ENCODE data around the gene MAPK1. TPM values are rescaled to one million over a fixed set of nuclear protein-coding genes. Genes with fewer than 3 reads are reported as not detected.

The MAPK1 gene
- total RNA-seq, 1 donor from 2014 or later = 148 TPM

DNA sequence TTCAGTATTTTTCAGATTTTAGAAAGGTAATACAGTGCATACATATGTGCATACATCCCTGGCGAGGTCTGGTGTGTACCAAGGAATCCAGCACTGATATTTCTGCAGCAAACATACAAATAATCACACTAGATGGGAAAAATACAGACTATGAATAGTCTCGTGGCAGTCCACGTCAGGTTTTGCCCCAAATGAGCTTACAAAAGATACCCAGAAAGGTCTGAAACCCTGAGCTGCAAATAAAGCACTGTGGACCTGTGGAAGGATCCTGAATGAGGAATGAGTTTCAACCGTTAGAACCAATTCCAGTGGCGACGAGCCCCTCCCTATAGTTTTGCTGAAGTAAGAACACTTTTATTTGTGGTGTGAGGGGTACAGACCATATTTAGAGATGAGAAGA, 24.5 kb downstream of the MAPK1 start:
- Histone ChIP-seq H3K4me2 (ENCODE audit: low read length) (no peak overlapping the region), H3K9me3 (ENCODE audit: insufficient read depth, low read depth, low read length) (no peaks in the 10 kb centered on the region), H3K27me3 (ENCODE audit: insufficient read depth, low read length) (no peaks in the 10 kb centered on the region), H2AFZ (ENCODE audit: low read depth, low read length) (no peak overlapping the region), H3K36me3 (ENCODE audit: insufficient read depth, low read length) (no peaks in the 10 kb centered on the region), H3K27ac (ENCODE audit: low read depth, low read length) (no peak overlapping the region), H3K4me1 (ENCODE audit: insufficient read depth, low read length) (no peaks in the 10 kb centered on the region), H3K9ac (ENCODE audit: low read length) (no peak overlapping the region), H3K4me3 (ENCODE audit: insufficient read depth, low read depth, low read length) (no peak overlapping the region), H3K79me2 (ENCODE audit: insufficient read depth, low read length) (peaks cover 94% of the 10 kb centered on the region), H4K20me1 (ENCODE audit: insufficient read depth, low read length) (peaks cover 62% of the 10 kb centered on the region)
- Mint-ChIP-seq H3K27ac (ENCODE audit: unreplicated experiment) (no peak overlapping the region), H3K9me3 (ENCODE audit: unreplicated experiment) (peaks cover 4% of the 10 kb centered on the region), H3K4me3 (ENCODE audit: unreplicated experiment) (no peak overlapping the region), H3K36me3 (ENCODE audit: low read depth, unreplicated experiment) (peaks cover 6% of the 10 kb centered on the region), H3K27me3 (ENCODE audit: low read depth, unreplicated experiment) (no peaks in the 10 kb centered on the region), H3K4me1 (ENCODE audit: low read depth, unreplicated experiment) (peaks cover 5% of the 10 kb centered on the region)
- no peak for TF ChIP-seq EZH2 (IDR thresholded peaks at IDR 0.05; ENCODE audit: insufficient read depth, low read length)
- no peak for TF ChIP-seq CTCF (IDR thresholded peaks at IDR 0.05; ENCODE audit: insufficient read depth, low read depth, low read length)
- DNase-seq (ENCODE audit: low read depth) (no peak), FAIRE-seq (no peak)

- Mint-ChIP-seq H3K9me3 (ENCODE audit: unreplicated experiment) (no peaks in the 10 kb centered on the region), H3K27ac (ENCODE audit: unreplicated experiment) (no peak overlapping the region), H3K4me1 (ENCODE audit: low read depth, unreplicated experiment) (peaks cover 14% of the 10 kb centered on the region), H3K27me3 (ENCODE audit: low read depth, unreplicated experiment) (no peaks in the 10 kb centered on the region), H3K36me3 (ENCODE audit: low read depth, unreplicated experiment) (peaks cover under 1% of the 10 kb centered on the region), H3K4me3 (ENCODE audit: unreplicated experiment) (no peak overlapping the region)
- no peaks in the 10 kb centered on the region for H3K9me3 ChIP-seq (ENCODE audit: insufficient read depth, low read depth, low read length)
- H3K4me3 ChIP-seq (ENCODE audit: insufficient read depth, low read depth, low read length) = no peak overlapping the region
- peaks cover 85% of the 10 kb centered on the region for H3K79me2 ChIP-seq (ENCODE audit: insufficient read depth, low read length)
- no peak for DNase-seq (ENCODE audit: low read depth)
- no peak for TF ChIP-seq CTCF (IDR thresholded peaks at IDR 0.05; ENCODE audit: insufficient read depth, low read depth, low read length)
- TF ChIP-seq EZH2 (IDR thresholded peaks at IDR 0.05; ENCODE audit: insufficient read depth, low read length) = no peak
- no peak overlapping the region for H2AFZ ChIP-seq (ENCODE audit: low read depth, low read length)
- no peak for FAIRE-seq
- peaks cover 12% of the 10 kb centered on the region for H3K4me1 ChIP-seq (ENCODE audit: insufficient read depth, low read length)
- H3K27ac ChIP-seq (ENCODE audit: low read depth, low read length) = no peak overlapping the region
- peaks cover 56% of the 10 kb centered on the region for H4K20me1 ChIP-seq (ENCODE audit: insufficient read depth, low read length)
- H3K27me3 ChIP-seq (ENCODE audit: insufficient read depth, low read length) = no peaks in the 10 kb centered on the region
- H3K4me2 ChIP-seq (ENCODE audit: low read length) = no peak overlapping the region
- H3K36me3 ChIP-seq (ENCODE audit: insufficient read depth, low read length) = no peaks in the 10 kb centered on the region
- no peak overlapping the region for H3K9ac ChIP-seq (ENCODE audit: low read length)
Measured at GRCh38 chr22:21841422-21841821, 26.0 kb downstream of the MAPK1 start.

DNA sequence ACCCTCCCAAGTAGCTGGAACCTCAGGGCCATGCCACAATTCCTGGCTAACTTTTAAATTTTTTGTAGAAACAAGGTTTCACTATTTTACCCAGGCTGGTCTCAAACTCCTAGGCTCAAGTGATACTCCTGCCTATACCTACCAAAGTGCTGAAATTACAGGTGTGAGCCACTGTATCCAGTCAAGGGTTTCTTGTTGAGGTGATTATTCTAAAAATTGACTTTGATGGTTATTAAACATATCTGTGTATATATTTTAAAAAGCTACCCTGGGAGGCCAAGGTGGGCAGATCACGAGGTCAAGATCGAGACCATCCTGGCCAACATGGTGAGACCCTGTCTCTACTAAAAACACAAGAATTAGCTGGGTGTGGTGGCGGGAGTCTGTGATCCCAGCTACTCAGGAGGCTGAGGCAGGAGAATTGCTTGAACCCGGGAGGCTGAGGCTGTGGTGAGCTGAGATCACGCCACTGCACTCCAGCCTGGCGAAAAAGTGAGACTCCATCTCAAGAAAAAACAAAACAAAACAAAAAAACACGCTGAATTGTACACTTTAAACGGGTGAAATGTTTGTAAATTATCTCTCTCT, 27.1 kb downstream of the MAPK1 start:
- no peaks in the 10 kb centered on the region for H3K27me3 Mint-ChIP-seq (ENCODE audit: low read depth, unreplicated experiment)
- no peak overlapping the region for H3K4me3 Mint-ChIP-seq (ENCODE audit: unreplicated experiment)
- Histone ChIP-seq H3K36me3 (ENCODE audit: insufficient read depth, low read length) (no peaks in the 10 kb centered on the region), H3K27ac (ENCODE audit: low read depth, low read length) (no peak overlapping the region), H3K4me1 (ENCODE audit: insufficient read depth, low read length) (peaks cover 12% of the 10 kb centered on the region), H3K9me3 (ENCODE audit: insufficient read depth, low read depth, low read length) (no peaks in the 10 kb centered on the region), H4K20me1 (ENCODE audit: insufficient read depth, low read length) (peaks cover 56% of the 10 kb centered on the region), H2AFZ (ENCODE audit: low read depth, low read length) (no peak overlapping the region), H3K4me3 (ENCODE audit: insufficient read depth, low read depth, low read length) (no peak overlapping the region), H3K9ac (ENCODE audit: low read length) (no peak overlapping the region), H3K79me2 (ENCODE audit: insufficient read depth, low read length) (peaks cover 85% of the 10 kb centered on the region), H3K27me3 (ENCODE audit: insufficient read depth, low read length) (no peaks in the 10 kb centered on the region), H3K4me2 (ENCODE audit: low read length) (no peak overlapping the region)
- FAIRE-seq = no peak
- no peaks in the 10 kb centered on the region for H3K36me3 Mint-ChIP-seq (ENCODE audit: low read depth, unreplicated experiment)
- no peak for DNase-seq (ENCODE audit: low read depth)
- H3K4me1 Mint-ChIP-seq (ENCODE audit: low read depth, unreplicated experiment) = peaks cover 21% of the 10 kb centered on the region
- H3K9me3 Mint-ChIP-seq (ENCODE audit: unreplicated experiment) = no peaks in the 10 kb centered on the region
- no peak for TF ChIP-seq EZH2 (IDR thresholded peaks at IDR 0.05; ENCODE audit: insufficient read depth, low read length)
- no peak for TF ChIP-seq CTCF (IDR thresholded peaks at IDR 0.05; ENCODE audit: insufficient read depth, low read depth, low read length)
- H3K27ac Mint-ChIP-seq (ENCODE audit: unreplicated experiment) = no peak overlapping the region
